ENCODE results near the gene ANGEL2. TPM values are rescaled to one million over a fixed set of nuclear protein-coding genes. Genes with fewer than 3 reads are reported as not detected.
"Not testable (repeated sequence)": the region's sequence is repeated elsewhere in the genome, so short reads cannot be mapped to it uniquely, and the experiment has no call there.

ANGEL2 gene
- total and polyA plus RNA-seq, 2 experiments from 2014 or later, result 15.2 to 49.6 TPM

DNA sequence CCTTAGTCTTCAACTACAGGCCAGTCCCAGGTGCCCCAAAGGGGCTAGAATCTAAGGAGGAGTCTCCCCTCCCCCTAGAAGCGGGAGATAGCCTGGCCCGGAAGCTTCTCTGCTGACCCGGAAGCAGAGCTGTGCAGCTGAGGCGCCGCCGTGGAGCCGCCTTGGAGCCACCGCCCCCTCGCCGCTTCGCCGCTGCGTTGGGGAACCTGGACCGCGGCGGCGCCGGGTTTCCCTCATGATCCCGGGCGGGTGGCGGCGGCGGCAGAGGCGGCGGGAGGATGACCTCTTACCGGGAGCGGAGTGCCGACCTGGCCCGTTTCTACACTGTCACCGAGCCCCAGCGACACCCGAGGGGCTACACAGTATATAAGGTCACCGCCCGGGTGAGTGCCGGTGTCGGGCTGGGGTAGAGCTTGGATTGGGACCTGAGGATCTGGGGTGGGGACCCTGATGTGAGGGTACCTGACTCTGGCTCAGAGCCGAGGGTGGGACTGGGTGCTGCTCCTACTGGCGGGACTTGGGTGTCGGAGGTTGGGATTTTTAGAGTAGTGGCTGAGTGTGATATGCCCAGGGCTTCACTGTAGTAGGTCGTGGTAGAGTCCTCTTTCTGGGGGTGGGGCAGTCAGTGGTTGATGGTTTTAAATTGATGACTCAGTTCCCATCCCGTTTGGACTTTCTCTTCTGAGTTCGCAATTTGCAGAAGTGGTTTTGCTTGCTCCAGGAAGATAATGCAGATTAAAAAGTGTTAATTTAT, 35.6 kb upstream of the ANGEL2 start, which contains the start of gene RPS6KC1 (continued):
- no peak for TF ChIP-seq JUNB (IDR thresholded peaks at IDR 0.05; ENCODE audit: unreplicated experiment)
- TF ChIP-seq, protein P1, sequence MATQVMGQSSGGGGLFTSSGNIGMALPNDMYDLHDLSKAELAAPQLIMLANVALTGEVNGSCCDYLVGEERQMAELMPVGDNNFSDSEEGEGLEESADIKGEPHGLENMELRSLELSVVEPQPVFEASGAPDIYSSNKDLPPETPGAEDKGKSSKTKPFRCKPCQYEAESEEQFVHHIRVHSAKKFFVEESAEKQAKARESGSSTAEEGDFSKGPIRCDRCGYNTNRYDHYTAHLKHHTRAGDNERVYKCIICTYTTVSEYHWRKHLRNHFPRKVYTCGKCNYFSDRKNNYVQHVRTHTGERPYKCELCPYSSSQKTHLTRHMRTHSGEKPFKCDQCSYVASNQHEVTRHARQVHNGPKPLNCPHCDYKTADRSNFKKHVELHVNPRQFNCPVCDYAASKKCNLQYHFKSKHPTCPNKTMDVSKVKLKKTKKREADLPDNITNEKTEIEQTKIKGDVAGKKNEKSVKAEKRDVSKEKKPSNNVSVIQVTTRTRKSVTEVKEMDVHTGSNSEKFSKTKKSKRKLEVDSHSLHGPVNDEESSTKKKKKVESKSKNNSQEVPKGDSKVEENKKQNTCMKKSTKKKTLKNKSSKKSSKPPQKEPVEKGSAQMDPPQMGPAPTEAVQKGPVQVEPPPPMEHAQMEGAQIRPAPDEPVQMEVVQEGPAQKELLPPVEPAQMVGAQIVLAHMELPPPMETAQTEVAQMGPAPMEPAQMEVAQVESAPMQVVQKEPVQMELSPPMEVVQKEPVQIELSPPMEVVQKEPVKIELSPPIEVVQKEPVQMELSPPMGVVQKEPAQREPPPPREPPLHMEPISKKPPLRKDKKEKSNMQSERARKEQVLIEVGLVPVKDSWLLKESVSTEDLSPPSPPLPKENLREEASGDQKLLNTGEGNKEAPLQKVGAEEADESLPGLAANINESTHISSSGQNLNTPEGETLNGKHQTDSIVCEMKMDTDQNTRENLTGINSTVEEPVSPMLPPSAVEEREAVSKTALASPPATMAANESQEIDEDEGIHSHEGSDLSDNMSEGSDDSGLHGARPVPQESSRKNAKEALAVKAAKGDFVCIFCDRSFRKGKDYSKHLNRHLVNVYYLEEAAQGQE (IDR thresholded peaks at IDR 0.05; ENCODE audit: unreplicated experiment), result no peak
- peak; percentile 21; the same call in 1 of the 2 replicates for TF ChIP-seq CREB1 (CRISPR knock-in tag; IDR thresholded peaks at IDR 0.05; ENCODE audit: low read depth)
- no peak for TF ChIP-seq ZNF331 (CRISPR knock-in tag; IDR thresholded peaks at IDR 0.05; ENCODE audit: low read depth)
- no peak for TF ChIP-seq EZH2 (IDR thresholded peaks at IDR 0.05; ENCODE audit: low read depth, unreplicated experiment)

DNA sequence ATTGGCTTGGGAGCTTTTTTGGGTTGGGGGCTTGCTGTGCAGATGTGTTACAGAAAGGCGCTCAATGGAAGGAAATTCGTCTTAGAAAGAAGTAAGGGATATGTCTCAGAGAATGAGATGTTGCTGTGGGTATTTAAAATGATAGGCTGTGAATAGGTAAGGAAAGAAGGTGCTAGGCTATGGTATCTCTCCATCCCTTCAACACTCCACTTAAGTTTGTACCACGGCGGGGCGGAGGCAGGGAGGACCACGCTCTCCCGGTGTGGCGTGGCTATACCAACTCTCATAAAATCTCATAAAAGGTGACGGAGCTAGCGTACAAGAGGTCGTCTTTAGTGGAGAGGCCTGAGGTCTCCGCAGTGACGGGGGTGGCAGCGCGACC, 35.1 kb upstream of the ANGEL2 start:
- Mint-ChIP-seq H3K27me3 (ENCODE audit: insufficient read depth, low read depth, poor library complexity) (peaks cover 9% of the 10 kb centered on the region), H3K36me3 (ENCODE audit: low read depth) (peaks cover 8% of the 10 kb centered on the region)

GRCh38 chr1:213049232-213049631, 33.6 kb upstream of the ANGEL2 start:
- no peak overlapping the region; the same call in 1 of the 2 replicates for H2AFZ ChIP-seq
- H3K9me3 Mint-ChIP-seq, result peaks cover 4% of the 10 kb centered on the region; the same call in 1 of the 3 replicates
- H3K27me3 Mint-ChIP-seq (ENCODE audit: insufficient read depth, low read depth, poor library complexity), result peaks cover 11% of the 10 kb centered on the region

More for the DNA sequence above, 35.1 kb upstream of the ANGEL2 start:
- Mint-ChIP-seq H3K4me3 (peak overlapping the region; percentile 95), H3K4me1 (peaks cover 31% of the 10 kb centered on the region), H3K27ac (peak overlapping the region; percentile 43; the same call in 1 of the 2 replicates), H3K9me3 (peaks cover 4% of the 10 kb centered on the region; the same call in 1 of the 3 replicates)
- H3K4me3 ChIP-seq, result peak overlapping the region; percentile 87
- H3K36me3 ChIP-seq (ENCODE audit: insufficient read depth), result no peaks in the 10 kb centered on the region
- no peaks in the 10 kb centered on the region; the same call in 1 of the 2 replicates for H3F3A ChIP-seq (replicated peaks; ENCODE audit: low read depth)
- ATAC-seq (peak; percentile 31), DNase-seq (ENCODE audit: low spot score) (no peak)
- H2AFZ ChIP-seq, result peak overlapping the region; percentile 82; the same call in 1 of the 2 replicates
- peak overlapping the region; percentile 72; the same call in 1 of the 2 replicates for H3K27ac ChIP-seq (ENCODE audit: low read depth)
- no peaks in the 10 kb centered on the region; the same call in 1 of the 2 replicates for H4K20me1 ChIP-seq (replicated peaks; ENCODE audit: insufficient read depth)
- peaks cover 7% of the 10 kb centered on the region; the same call in 1 of the 2 replicates for H3K9me2 ChIP-seq (ENCODE audit: insufficient read depth)
- H3K4me2 ChIP-seq, result peak overlapping the region; percentile 78
- H3K4me1 ChIP-seq (ENCODE audit: insufficient read depth), result peaks cover 21% of the 10 kb centered on the region
- peaks cover 40% of the 10 kb centered on the region for H3K79me2 ChIP-seq (replicated peaks; ENCODE audit: insufficient read depth)
- no peaks in the 10 kb centered on the region for H3K27me3 ChIP-seq (ENCODE audit: insufficient read depth)
- TF ChIP-seq STAT1 (IDR thresholded peaks at IDR 0.05; ENCODE audit: unreplicated experiment), result no peak
- TF ChIP-seq CREB1 (CRISPR knock-in tag; IDR thresholded peaks at IDR 0.05; ENCODE audit: low read depth), result no peak
- no peak for TF ChIP-seq JUNB (IDR thresholded peaks at IDR 0.05; ENCODE audit: unreplicated experiment)
- no peak for TF ChIP-seq ZNF331 (CRISPR knock-in tag; IDR thresholded peaks at IDR 0.05; ENCODE audit: low read depth)
- TF ChIP-seq POLR2AphosphoS5 (IDR thresholded peaks at IDR 0.05; ENCODE audit: low read depth), result no peak; the same call in 1 of the 2 replicates

GRCh38 chr1:213045321-213046226, 29.9 kb upstream of the ANGEL2 start:
- H3K79me2 ChIP-seq (replicated peaks; ENCODE audit: insufficient read depth); H3K9me3 Mint-ChIP-seq; H3K36me3 ChIP-seq (ENCODE audit: insufficient read depth); H3K27me3 Mint-ChIP-seq (ENCODE audit: insufficient read depth, low read depth, poor library complexity); H3K4me2 ChIP-seq; H3F3A ChIP-seq (replicated peaks; ENCODE audit: low read depth); H3K4me3 ChIP-seq; H3K9me2 ChIP-seq (ENCODE audit: insufficient read depth); DNase-seq (ENCODE audit: low spot score); H3K4me3 Mint-ChIP-seq; H3K27me3 ChIP-seq (ENCODE audit: insufficient read depth); H4K20me1 ChIP-seq (replicated peaks; ENCODE audit: insufficient read depth); H3K36me3 Mint-ChIP-seq (ENCODE audit: low read depth); H3K27ac ChIP-seq (ENCODE audit: low read depth); ATAC-seq; H3K27ac Mint-ChIP-seq: not testable (repeated sequence)
- H2AFZ ChIP-seq, result peak overlapping the region; percentile 97
- peaks cover 37% of the 10 kb centered on the region for H3K4me1 Mint-ChIP-seq
- peaks cover 26% of the 10 kb centered on the region for H3K4me1 ChIP-seq (ENCODE audit: insufficient read depth)

More at GRCh38 chr1:213049232-213049631, 33.6 kb upstream of the ANGEL2 start:
- Mint-ChIP-seq H3K4me1 (peaks cover 38% of the 10 kb centered on the region), H3K27ac (peak overlapping the region; percentile 22), H3K4me3 (no peak overlapping the region), H3K36me3 (ENCODE audit: low read depth) (peaks cover 8% of the 10 kb centered on the region)
- peaks cover 7% of the 10 kb centered on the region; the same call in 1 of the 2 replicates for H3K9me2 ChIP-seq (ENCODE audit: insufficient read depth)
- no peaks in the 10 kb centered on the region for H3K36me3 ChIP-seq (ENCODE audit: insufficient read depth)
- no peaks in the 10 kb centered on the region; the same call in 1 of the 2 replicates for H4K20me1 ChIP-seq (replicated peaks; ENCODE audit: insufficient read depth)
- H3K27ac ChIP-seq (ENCODE audit: low read depth), result no peak overlapping the region
- H3K4me2 ChIP-seq, result no peak overlapping the region
- no peaks in the 10 kb centered on the region; the same call in 1 of the 2 replicates for H3F3A ChIP-seq (replicated peaks; ENCODE audit: low read depth)
- no peak overlapping the region for H3K4me3 ChIP-seq
- DNase-seq (ENCODE audit: low spot score), result no peak
- ATAC-seq, result no peak
- peaks cover 27% of the 10 kb centered on the region for H3K79me2 ChIP-seq (replicated peaks; ENCODE audit: insufficient read depth)
- H3K4me1 ChIP-seq (ENCODE audit: insufficient read depth), result peaks cover 21% of the 10 kb centered on the region
- TF ChIP-seq NANOG (IDR thresholded peaks at IDR 0.05; ENCODE audit: borderline replicate concordance) (no peak), STAT1 (IDR thresholded peaks at IDR 0.05; ENCODE audit: unreplicated experiment) (no peak), JUNB (IDR thresholded peaks at IDR 0.05; ENCODE audit: unreplicated experiment) (no peak), ZNF114 (CRISPR knock-in tag; IDR thresholded peaks at IDR 0.05) (no peak), EZH2 (IDR thresholded peaks at IDR 0.05; ENCODE audit: low read depth, unreplicated experiment) (no peak), CREB1 (CRISPR knock-in tag; IDR thresholded peaks at IDR 0.05; ENCODE audit: low read depth) (no peak)
- H3K27me3 ChIP-seq (ENCODE audit: insufficient read depth), result no peaks in the 10 kb centered on the region
